Midbrain (tissue), 1 donor: ENCODE measurements around the gene FAM90A1.
A peak's percentile ranks its signal among the peaks of the same experiment; 100 is the strongest.
"Not testable (repeated sequence)": the region's sequence is repeated elsewhere in the genome, so short reads cannot be mapped to it uniquely, and the experiment has no call there.

Experiments used
- DNase-seq: peaks from one replicate; lab custom pipeline; 2025; lab: John Stamatoyannopoulos, UW

Gene FAM90A1

DNA sequence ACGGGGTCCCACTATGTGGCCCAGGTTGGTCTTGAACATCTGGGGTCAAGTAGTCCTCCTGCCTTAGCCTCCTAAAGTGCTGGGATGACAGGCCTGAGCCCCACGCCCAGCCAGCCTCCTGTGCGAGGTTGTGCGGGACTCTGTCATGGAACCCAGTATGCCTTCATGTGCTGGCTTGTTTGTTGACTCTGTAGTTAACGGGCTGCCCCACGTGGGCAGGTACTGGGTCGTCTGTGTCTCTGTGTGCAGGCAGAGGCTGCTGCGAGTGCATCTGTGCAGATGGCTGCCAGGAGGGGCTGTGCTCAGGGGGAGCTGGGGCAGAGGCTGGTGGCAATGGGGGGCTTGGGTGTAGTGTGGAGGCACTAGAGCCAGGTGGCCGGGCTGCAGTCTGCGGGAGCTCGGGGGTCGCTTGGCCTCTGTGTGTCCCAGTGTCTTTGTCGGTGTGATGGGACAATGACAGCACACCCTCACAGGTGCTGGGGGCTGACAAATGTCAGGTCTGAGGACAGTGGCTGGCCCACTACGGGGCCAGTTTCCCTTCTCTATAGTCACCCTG is 6.0 kb upstream of the FAM90A1 start:
- DNase-seq: not testable (repeated sequence)

DNA sequence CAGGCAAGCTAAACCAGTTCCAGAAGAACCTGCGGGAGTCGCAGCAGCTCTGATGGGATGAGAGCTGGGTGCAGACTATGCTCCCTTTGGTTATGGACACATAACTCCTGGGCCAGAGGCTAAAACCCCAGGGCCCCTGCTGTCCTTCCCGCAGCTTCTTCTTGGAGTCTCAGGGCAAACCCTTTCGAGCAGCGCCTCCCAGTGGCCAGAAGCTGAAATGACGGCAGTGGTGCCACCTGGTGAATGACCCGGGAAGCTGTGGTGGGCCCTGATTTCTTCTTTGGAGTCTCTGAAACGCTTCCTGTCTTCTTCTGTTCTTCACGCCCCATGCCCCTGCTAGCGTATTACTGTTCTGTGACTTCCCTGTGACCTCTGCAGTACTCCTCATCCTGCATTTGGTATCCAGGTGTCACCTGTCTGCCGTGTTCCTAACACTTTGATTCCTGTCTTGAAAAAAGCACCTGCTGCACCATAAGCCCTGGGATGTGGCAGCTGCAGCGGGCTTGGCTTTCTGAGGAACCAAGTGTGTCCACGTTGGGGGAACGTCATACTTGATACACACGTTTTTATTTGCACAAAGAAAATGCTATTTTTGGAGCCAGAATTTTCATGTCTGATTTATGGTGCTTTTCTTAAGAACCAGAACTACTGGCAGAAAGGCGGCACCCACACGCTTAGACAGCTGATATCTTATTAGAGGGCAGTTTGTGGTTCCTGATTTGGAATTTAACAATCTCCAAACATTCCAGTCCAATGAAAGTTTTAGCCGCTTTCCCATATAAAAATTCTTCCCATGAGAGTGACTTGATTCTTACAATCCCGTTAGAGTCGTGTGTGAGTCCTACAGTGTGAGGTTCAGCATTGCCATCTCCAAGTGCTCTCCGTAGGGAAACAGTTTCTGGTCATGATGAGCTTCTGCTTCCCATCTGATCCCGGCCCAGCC is 4.5 kb upstream of the FAM90A1 start:
- peak; percentile 1 for DNase-seq

GRCh38 chr12:8231049-8231448 is 3.6 kb upstream of the FAM90A1 start:
- DNase-seq: not testable (repeated sequence)

GRCh38 chr12:8229486-8229885 is 2.1 kb upstream of the FAM90A1 start:
- DNase-seq: not testable (repeated sequence)

DNA sequence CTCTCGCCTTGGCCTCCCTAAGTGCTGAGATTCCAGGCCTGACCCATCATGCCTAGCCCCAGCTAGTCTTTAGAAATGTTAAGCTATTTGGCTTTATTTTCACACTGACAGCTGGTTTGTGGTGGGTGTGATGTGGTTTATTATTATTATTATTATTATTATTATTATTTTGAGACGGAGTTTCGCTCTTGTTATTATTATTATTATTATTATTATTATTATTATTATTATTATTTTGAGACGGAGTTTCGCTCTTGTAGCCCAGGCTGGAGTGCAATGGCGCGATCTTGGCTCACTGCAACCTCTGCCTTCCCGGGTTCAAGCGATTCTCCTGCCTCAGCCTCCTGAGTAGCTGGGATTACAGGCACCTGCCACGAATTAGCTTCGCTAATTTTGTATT is 1.2 kb upstream of the FAM90A1 start:
- DNase-seq: not testable (repeated sequence)

DNA sequence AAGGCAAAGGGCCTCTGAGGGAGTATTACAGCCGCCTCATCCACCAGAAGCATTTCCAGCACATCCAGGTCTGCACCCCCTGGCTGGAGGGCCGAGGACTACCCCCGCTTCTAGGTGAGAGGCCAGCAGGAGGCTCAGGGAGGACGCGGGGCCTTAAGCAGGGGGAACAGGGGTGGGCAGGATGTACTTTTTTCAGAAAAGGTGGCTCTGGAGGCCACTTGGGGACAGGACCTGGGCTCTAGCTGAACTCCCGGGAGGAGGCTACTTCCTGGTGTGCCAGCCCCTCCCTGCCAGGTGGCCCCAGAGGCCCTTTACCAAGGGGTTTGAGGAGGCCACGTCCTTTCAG is 287 bp upstream of the FAM90A1 start:
- DNase-seq: not testable (repeated sequence)

DNA sequence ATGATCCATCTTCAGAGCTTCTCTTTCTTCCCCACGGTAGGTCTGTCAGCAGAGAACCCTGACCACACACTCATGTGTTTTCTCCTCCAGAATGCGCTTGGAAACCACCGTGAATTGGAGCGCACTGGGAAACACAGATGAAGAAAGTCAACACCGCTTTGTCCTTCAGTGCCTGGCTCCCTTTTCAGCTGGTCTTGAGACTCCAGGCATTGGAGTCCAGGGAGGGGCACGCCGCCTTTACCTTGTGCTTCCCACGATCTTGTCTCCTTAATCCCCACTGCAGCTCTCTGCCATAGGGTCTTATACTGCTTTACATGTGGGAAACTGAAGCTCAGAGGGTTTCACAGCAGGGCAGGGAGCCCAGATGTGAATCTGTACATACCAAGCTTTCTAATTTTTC is 1.1 kb downstream of the FAM90A1 start:
- no peak for DNase-seq

DNA sequence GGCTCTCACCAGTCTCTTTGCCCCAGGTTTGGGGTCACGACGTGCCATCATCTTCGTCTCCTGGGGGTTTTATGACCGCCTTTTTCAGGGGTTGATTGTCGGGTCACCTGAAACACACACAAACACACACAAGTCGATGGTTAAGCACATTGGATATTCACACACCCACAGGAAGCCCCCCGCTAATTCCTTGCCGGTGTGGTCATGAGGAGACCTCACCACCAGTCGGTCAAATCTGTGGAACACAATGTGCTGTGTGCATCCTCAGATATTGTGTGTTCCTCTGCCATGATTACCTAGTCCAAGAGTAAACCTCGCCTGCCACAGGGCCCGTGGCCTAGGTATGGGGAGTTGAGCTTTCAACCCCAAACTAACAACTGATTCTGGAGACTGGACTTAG is 2.6 kb downstream of the FAM90A1 start:
- DNase-seq: not testable (repeated sequence)

DNA sequence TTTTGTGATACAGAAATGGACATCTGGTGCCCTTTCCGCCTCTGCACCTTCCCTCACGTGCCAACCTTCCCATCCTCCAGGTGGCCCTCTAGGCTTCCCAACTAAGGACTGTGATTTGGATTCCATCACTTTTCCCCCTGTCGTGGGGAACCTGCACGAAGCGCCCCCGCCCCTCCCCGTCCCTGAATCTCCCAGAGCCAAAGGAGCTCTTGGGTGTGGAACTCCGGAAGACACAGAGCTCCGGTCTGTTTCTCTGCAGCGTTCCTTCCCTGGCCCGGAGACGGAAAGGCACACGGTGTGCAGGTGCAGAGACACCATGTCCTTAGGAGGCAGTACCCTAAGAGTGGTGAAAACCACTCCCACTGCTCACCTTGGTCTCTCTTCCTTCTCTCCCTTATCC is 3.8 kb downstream of the FAM90A1 start:
- DNase-seq: not testable (repeated sequence)

GRCh38 chr12:8222303-8222702 is 5.1 kb downstream of the FAM90A1 start:
- DNase-seq: not testable (repeated sequence)

- DNase-seq: not testable (repeated sequence)
Observed at GRCh38 chr12:8221844-8222243, 5.6 kb downstream of the FAM90A1 start.

GRCh38 chr12:8221375-8221774 is 6.0 kb downstream of the FAM90A1 start:
- DNase-seq: peak; percentile 4

DNA sequence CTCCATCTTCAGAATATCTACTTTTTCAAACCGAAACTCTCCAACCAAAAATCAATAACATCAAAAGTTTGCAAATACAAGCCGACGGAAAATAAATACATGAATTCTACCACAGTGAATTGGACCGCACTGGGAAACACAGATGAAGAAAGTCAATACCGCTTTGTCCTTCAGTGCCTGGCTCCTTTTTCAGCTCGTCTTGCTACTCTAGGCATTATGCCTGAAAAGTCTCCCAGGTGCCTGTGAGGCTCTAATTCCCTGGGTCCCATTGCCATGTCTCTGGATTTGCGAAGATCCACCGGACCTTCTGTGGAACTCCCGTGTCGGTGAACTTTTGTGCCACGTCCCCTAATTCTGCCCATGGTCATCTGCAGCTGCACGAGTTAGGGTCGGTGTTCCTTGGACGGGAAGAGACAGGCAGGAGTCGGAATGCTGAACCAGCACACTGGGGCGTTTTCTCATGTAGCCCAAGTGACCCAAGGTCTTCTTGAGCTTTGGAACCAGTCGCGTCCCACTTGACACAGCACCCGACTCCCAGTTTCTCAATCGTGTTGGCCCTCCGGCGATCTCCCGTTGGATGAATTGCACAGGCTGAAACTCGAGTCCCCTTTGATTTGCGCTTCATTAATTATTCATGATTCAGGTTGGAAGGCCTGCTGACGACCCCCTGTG is 8.6 kb downstream of the FAM90A1 start:
- DNase-seq: not testable (repeated sequence)

- DNase-seq: not testable (repeated sequence)
Observed at GRCh38 chr12:8197685-8198308, 29.6 kb downstream of the FAM90A1 start.

GRCh38 chr12:8188088-8188487 is 39.3 kb downstream of the FAM90A1 start:
- DNase-seq: not testable (repeated sequence)

GRCh38 chr12:8184206-8184605 is 43.2 kb downstream of the FAM90A1 start:
- DNase-seq: not testable (repeated sequence)

DNA sequence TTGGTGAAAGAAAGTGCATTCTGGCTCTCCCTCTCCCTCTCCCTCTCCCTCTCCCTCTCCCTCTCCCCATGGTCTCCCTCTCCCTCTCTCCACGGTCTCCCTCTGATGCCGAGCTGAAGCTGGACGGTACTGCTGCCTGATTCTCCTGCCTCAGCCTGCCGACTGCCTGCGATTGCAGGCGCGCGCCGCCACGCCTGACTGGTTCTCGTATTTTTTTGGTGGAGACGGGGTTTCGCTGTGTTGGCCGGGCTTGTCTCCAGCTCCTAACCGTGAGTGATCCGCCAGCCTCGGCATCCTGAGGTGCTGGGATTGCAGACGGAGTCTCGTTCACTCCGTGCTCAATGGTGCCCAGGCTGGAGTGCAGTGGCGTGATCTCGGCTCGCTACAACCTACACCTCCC is 44.1 kb downstream of the FAM90A1 start:
- not testable (repeated sequence) for DNase-seq

DNA sequence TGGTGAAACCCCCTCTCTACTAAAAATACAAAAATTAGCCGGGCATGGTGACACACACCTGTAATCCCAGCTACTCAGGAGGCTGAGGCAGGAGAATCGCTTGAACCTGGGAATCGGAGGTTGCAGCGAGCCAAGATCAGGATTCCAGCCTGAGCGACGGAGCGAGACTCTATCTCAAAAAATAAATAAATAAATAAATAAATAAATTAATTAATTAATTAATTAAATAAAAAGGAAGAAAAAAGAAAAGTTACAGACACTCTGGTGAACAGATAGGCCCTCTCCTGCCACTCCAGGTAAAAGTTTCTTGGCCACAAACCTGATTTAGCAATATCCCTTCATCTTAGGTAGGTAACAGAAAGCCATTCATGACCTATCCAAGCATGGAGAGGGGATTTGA is 44.5 kb downstream of the FAM90A1 start:
- DNase-seq: not testable (repeated sequence)

DNA sequence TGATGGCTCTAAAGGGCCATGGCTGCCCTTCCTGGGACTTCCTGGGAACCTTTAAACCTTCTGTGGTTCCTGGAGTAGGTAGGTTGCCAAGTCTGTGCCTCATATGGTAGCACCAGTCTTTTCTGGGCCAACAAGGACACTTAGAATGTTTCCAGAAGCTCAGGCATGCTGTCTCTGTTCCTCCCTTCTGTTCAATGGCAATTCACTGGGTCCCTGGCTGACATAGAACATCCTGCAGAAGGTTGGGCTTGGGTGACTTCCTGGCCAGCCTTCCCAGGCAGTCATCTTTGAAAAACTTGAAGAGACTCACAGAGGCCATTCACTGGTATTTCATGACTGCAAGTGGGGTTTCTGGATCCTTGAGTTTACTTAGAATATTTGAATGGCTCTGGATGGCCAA is 46.1 kb downstream of the FAM90A1 start:
- not testable (repeated sequence) for DNase-seq

- peak; percentile 54 for DNase-seq
Observed at GRCh38 chr12:8179989-8180585, 47.3 kb downstream of the FAM90A1 start.

DNA sequence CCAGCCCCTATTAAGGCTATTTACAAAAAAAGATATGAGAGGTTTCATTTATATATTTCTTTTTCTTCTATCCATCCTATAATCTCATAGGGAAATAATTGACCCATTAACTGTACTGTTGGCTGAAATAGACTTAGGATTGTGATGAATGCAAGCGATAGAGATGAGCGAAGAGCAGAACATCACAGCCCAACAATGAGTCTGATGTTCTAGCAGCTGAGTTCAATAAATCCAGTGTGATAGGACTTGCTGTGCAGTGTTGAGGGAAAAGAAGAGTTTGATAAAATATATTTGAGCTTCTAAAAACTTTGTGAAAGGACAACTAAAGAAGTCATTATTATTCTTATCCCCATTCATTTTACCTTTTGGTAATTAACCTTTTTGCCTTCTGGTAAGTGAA is 54.5 kb downstream of the FAM90A1 start:
- DNase-seq: not testable (repeated sequence)
